GM18520 (cell line): Measurements from ENCODE around the gene RBM44.

Source experiments
- ATAC-seq: cut with Tn5 transposase; IDR thresholded peaks from one replicate; pipeline ENCODE4 v1.9.1; 2021; ENCODE audit not compliant: unreplicated experiment

The RBM44 gene

GRCh38 chr2:237883951-237884446, 85.4 kb downstream of the RBM44 start:
- ATAC-seq, result no peak

GRCh38 chr2:237884681-237885080, 86.1 kb downstream of the RBM44 start:
- ATAC-seq, result no peak

- no peak for ATAC-seq
Measured at GRCh38 chr2:237885111-237885930, 86.7 kb downstream of the RBM44 start.

- no peak for ATAC-seq
Measured at GRCh38 chr2:237885931-237886684, 87.5 kb downstream of the RBM44 start.

GRCh38 chr2:237886685-237887481, 88.3 kb downstream of the RBM44 start:
- no peak for ATAC-seq

- ATAC-seq, result no peak
Measured at GRCh38 chr2:237888389-237888788, 89.8 kb downstream of the RBM44 start.

GRCh38 chr2:237889016-237889415, 90.4 kb downstream of the RBM44 start:
- ATAC-seq, result no peak

- no peak for ATAC-seq
Measured at GRCh38 chr2:237889811-237890210, 91.2 kb downstream of the RBM44 start.
